Adrenal gland (tissue), 12 donors: ENCODE results near the gene ANK3. TPM values are rescaled to one million over a fixed set of nuclear protein-coding genes. Genes with fewer than 3 reads are reported as not detected.

ENCODE experiments used
- DNase-seq, 7 donors: peaks; one replicate each; pipeline ENCODE4 v3.0.0-alpha.2; 2019 to 2020
- H3K27ac ChIP-seq, 5 donors: fragments of 200-600 bp; sonication (generic) in 4 of 5; 1 replicate in 3 of 5; 2 replicates in 2 of 5; pipeline versions ENCODE4 v1.5.1 to v1.8.0; 2016 to 2020; ENCODE audit warnings: mild to moderate bottlenecking in 1 of 5
- H3K27me3 ChIP-seq: fragments of 200-600 bp; 2 replicates; pipeline ENCODE4 v1.8.0; 2021
- H3K36me3 ChIP-seq, 2 donors: fragments of 200-600 bp; replicated peaks in 1 of 2; 1 replicate in 1 of 2; 2 replicates in 1 of 2; pipeline versions ENCODE4 v1.5.1 to v1.8.0; 2018 to 2022
- H3K4me1 ChIP-seq, 2 donors: fragments of 200-600 bp; replicated peaks in 1 of 2; 1 replicate in 1 of 2; 2 replicates in 1 of 2; pipeline versions ENCODE4 v1.5.1 to v1.8.0; 2018 to 2021
- H3K4me3 ChIP-seq, 4 donors: fragments of 200-600 bp; sonication (generic) in 3 of 4; one replicate each; pipeline ENCODE4 v1.5.1; 2016 to 2018
- H3K9me3 ChIP-seq, 3 donors: fragments of 200-600 bp; sonication (generic) in 1 of 3; replicated peaks in 1 of 3; 1 replicate in 2 of 3; 2 replicates in 1 of 3; pipeline versions ENCODE4 v1.5.1 to v1.8.0; 2016 to 2021
- CTCF ChIP-seq, 6 experiments: fragments of 450-650 bp in 4 of 6; fragments of 200-600 bp in 2 of 6; sonication (generic) in 1 of 6; IDR thresholded peaks; 1 replicate in 5 of 6; 2 replicates in 1 of 6; pipeline versions ENCODE4 v1.5.1 to v1.8.0; 2016 to 2021; ENCODE audit warnings: antibody characterized with exemption in 6 of 6, mild to moderate bottlenecking in 2 of 6, moderate library complexity in 1 of 6
- POLR2A ChIP-seq, 2 donors: fragments of 450-650 bp; IDR thresholded peaks; one replicate each; pipeline ENCODE4 v1.6.1; 2017; ENCODE audit warnings: antibody characterized with exemption in 2 of 2, mild to moderate bottlenecking in 2 of 2, moderate library complexity in 1 of 2
- WGBS, 4 donors: extraction: QIAGEN DNeasy Blood & Tissue Kit in 2 of 4; methylation state at CpG; one replicate each; pipeline versions ENCODE4 v1.1.5 to v1.1.7; 2013 to 2017; 5-methylcytosine and 5-hydroxymethylcytosine counted together
- intact Hi-C, 2 donors: fragments of 100-400 bp; cut with DNase I; formaldehyde crosslinking; loops; one replicate each; pipeline versions ENCODE4 v1.14.1 to v1.15.0; 2022 to 2023
- polyA plus RNA-seq, 3 donors: library from polyadenylated mRNA; stranded (reverse); fragments of 200-250 nt in 2 of 3; fragments of 350-450 nt in 1 of 3; fragmentation: Illumina TruSeq in 1 of 3; extraction: RNeasy Lipid Tissue Mini Kit (QIAGEN cat#74804) in 1 of 3; gene quantifications; one replicate each; pipeline ENCODE4 v1.2.3, GENCODE V29; 2013 to 2014
- total RNA-seq, 9 donors: library from RNA; depleted of rRNA in 4 of 9; stranded (reverse); fragments of >200 nt in 4 of 9; fragments of 120-200 nt in 1 of 9; fragmentation: NEBNext Ultra II Directional in 1 of 9; extraction: Animal tissue kit (Norgen Biotek cat#: 25700) in 1 of 9; gene quantifications; one replicate each; pipeline versions ENCODE4 v1.1.0 to v1.2.4, GENCODE V29; 2013 to 2023
- donor health status: healthy with polysubstance abuse.
- donor health status: Bipolar disorder and iron deficiency.
- donor health status: DM: yes; HTN: yes; CAD: no.
- donor health status: DM: no; HTN: no; CAD: no.
- donor health status: DM: no; HTN: no; CAD: no.
- donor health status: DM: yes; HTN: yes; CAD: no.

Gene ANK3
- total and polyA plus RNA-seq, 12 donors: 2.6 to 48.1 (median 15.2) TPM

GRCh38 chr10:60107308-60107976 is 282.2 kb downstream of the ANK3 start:
- H3K9me3 ChIP-seq: no peaks in the 10 kb centered on the region
- no peaks in the 10 kb centered on the region for H3K4me1 ChIP-seq
- intact Hi-C loops: loop anchor here in 1 of 2 donors (10.0 kb wide), 1 partner anchor 327 kb away; no protein-coding TSS in a partner anchor
- no peaks in the 10 kb centered on the region for H3K27me3 ChIP-seq
- no peak for DNase-seq
- no peak overlapping the region for H3K4me3 ChIP-seq
- no peak for TF ChIP-seq POLR2A (IDR thresholded peaks at IDR 0.05)
- no peak for TF ChIP-seq CTCF (IDR thresholded peaks at IDR 0.05)
- no peaks in the 10 kb centered on the region for H3K36me3 ChIP-seq
- 90 to 92% (median 91%) methylated on average over 5 of the region's 5 CpGs for WGBS, 4 donors
- H3K27ac ChIP-seq: no peak overlapping the region

- Histone ChIP-seq H3K27ac (no peak overlapping the region), H3K9me3 (no peaks in the 10 kb centered on the region), H3K36me3 (no peaks in the 10 kb centered on the region), H3K4me1 (no peaks in the 10 kb centered on the region), H3K27me3 (no peaks in the 10 kb centered on the region), H3K4me3 (no peak overlapping the region)
- DNase-seq: no peak
- intact Hi-C loops: loop anchor here in 1 of 2 donors (10.0 kb wide), 1 partner anchor 330 kb away; no protein-coding TSS in a partner anchor
- TF ChIP-seq POLR2A (IDR thresholded peaks at IDR 0.05) (no peak), CTCF (IDR thresholded peaks at IDR 0.05) (no peak)
Measured at GRCh38 chr10:60105295-60105695, 284.4 kb downstream of the ANK3 start.

- Histone ChIP-seq H3K27me3 (no peaks in the 10 kb centered on the region), H3K27ac (no peak overlapping the region), H3K9me3 (no peaks in the 10 kb centered on the region), H3K4me1 (no peaks in the 10 kb centered on the region), H3K4me3 (no peak overlapping the region), H3K36me3 (no peaks in the 10 kb centered on the region)
- WGBS, 4 donors: 65 to 76% (median 68%) methylated on average over 4 of the region's 4 CpGs
- intact Hi-C loops: loop anchor here in 1 of 2 donors (5.0 to 10.0 kb wide), 2 partner anchors 105 to 333 kb away; no protein-coding TSS in a partner anchor
- TF ChIP-seq CTCF (IDR thresholded peaks at IDR 0.05): no peak
- TF ChIP-seq POLR2A (IDR thresholded peaks at IDR 0.05): no peak
- no peak for DNase-seq
Measured at GRCh38 chr10:60101821-60102220, 287.9 kb downstream of the ANK3 start.

- no peak overlapping the region for H3K4me3 ChIP-seq
- no peaks in the 10 kb centered on the region for H3K27me3 ChIP-seq
- no peaks in the 10 kb centered on the region for H3K36me3 ChIP-seq
- WGBS, 4 donors: 47 to 67% (median 55%) methylated on average over 2 of the region's 2 CpGs
- no peak for TF ChIP-seq POLR2A (IDR thresholded peaks at IDR 0.05)
- peak; percentile 42 to 70 (median 62) for TF ChIP-seq CTCF (IDR thresholded peaks at IDR 0.05)
- no peak overlapping the region for H3K27ac ChIP-seq
- no peaks in the 10 kb centered on the region for H3K4me1 ChIP-seq
- intact Hi-C loops: loop anchor here in 1 of 2 donors (5.0 to 10.0 kb wide), 2 partner anchors 107 to 335 kb away; no protein-coding TSS in a partner anchor
- H3K9me3 ChIP-seq: no peaks in the 10 kb centered on the region
- peak in 1 of 7 donors; percentile 11 for DNase-seq
Measured at GRCh38 chr10:60099998-60100747, 289.5 kb downstream of the ANK3 start.
